GM21515 (cell line): ENCODE data around the gene PRKCH.
"Not testable (repeated sequence)": the region's sequence is repeated elsewhere in the genome, so short reads cannot be mapped to it uniquely, and the experiment has no call there.

Experiments used
- ATAC-seq: cut with Tn5 transposase; IDR thresholded peaks from one replicate; pipeline ENCODE4 v1.9.1; 2021; ENCODE audit not compliant: unreplicated experiment

The PRKCH gene

DNA sequence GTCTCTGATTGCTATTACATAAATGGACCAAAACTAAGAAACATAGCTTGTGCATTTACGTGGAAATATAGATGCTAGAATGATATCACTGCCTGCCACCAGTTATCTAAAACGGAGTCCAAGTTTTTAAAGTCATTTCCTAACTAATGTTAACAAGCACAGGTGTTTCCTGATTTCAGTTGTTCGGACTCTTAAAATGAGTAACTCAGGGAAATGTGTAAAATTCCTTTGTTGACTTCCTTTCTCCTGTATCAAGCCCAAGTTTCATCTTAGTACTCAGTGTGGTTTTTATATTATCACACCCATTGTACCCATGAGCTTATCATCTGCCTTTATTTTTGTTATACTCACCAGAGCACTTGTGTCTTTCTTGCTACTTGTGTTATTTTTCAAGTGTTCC lies 13.2 kb upstream of the PRKCH start:
- no peak for ATAC-seq

DNA sequence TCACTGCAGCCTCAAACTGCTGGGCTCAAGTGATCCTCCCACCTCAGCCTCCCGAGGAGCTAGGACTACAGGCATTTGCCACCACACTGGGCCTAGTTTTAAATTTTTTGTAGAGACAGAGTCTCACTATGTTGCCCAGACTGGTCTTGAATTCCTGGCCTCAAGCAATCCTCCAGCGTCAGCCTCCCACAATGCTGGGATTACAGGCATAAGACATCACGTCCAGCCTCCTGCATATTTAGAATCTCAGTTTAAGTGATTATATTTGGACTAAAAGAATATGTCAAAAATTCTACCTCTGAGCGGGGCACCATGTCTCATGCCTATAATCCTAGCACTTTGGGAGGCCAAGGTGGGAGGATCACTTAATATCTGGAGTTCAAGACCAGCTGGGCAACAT lies 12.7 kb upstream of the PRKCH start:
- ATAC-seq: not testable (repeated sequence)

DNA sequence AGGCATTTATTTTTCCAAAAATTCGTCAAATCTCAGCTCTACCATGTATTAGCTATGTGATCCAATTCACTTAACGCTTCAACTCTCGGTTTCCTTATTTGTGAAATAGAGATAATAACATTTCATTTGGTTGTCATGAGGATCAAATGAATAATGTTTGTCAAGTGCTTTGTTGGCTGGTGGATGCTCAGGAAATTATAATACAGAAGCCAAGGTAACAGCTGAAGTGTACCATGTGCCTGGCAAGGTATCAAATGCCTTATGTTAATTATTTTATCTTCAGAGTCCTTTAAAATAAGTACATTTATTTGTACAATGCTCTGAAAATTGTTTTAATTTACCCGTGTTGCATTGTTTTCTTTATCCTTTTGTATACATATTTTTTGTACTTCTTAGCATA lies 6.1 kb upstream of the PRKCH start:
- no peak for ATAC-seq

DNA sequence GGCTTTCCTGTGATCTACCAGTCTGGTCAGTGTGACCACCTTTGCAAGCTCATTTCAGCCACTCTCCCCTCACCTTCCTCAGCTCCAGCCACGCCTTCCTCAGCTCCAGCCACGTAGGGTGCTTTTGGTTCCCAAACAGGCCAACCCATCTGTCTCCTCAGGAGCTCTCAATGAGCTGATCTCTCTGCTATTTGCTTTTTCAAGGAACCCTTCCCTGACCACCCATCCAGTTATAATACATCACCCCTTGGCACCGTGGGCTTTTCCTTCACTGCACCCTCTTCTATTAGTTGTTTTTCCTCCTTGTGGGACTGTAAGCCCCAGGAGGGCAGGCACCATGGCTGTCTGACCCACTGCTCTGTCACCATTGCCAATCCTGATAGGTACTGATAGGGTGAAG lies 2.3 kb upstream of the PRKCH start:
- no peak for ATAC-seq

DNA sequence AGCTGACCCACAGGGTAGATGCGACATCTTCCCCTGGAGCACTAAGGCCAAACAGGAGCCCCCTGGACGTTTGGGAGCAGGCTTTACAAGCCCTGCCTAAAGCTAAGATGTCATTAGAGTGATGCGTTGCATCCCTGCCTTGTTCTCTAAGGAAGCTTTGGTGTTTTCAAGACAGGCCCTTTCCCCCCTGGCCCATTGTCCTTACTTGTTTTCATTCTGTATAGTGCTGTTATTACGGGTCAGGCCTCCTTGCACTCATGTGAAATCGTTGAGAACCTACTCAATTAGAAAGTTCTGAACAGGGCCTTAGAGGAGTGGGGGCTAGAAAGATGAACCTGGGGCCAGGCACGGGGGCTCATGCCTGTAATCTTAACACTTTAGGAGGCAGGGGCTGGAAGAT lies 1.7 kb upstream of the PRKCH start:
- no peak for ATAC-seq

DNA sequence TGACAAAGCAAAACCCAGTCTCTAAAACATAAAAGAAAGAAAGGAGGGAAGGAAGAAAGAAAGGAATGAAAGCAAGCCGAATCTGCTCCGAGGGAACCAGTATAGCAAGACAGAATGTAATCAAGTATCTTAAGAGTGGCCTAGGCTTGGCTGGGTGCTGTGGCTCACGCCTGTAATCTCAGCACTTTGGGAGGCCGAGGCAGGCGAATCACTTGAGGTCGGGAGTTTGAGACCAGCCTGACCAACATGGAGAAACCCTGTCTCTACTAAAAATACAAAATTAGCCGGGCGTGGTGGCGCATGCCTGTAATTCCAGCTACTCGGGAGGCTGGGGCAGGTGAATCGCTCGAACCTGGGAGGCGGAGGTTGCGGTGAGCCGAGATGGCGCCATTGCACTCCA lies 1.2 kb upstream of the PRKCH start:
- not testable (repeated sequence) for ATAC-seq

DNA sequence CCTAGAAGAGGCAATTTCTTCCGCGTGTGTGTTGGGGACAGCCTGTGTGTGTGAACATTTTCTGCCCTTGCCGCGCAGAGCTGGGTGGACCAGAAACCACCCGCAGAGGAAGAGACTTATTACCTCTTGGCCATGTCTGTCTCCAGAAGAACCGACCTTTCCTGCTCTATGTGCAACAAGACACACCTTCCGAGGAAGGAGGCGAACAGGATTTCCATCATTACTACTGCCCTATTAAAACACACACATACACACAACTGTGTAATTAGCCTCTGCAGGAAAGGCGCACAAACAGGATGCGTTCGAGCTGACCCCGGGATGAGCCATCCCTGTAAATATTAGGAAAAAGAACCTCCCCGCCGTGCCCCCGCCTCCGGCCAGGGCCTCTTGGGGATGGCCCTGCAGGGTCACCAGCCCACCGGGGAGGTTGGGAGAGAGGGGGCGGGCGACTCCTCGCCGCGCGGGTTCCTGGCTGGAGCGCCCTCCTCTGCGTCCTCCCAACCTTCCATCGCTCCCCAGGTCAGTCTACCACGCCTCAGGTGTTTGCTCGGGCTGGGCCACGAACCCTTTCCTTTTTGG lies 484 bp upstream of the PRKCH start:
- ATAC-seq: no peak

DNA sequence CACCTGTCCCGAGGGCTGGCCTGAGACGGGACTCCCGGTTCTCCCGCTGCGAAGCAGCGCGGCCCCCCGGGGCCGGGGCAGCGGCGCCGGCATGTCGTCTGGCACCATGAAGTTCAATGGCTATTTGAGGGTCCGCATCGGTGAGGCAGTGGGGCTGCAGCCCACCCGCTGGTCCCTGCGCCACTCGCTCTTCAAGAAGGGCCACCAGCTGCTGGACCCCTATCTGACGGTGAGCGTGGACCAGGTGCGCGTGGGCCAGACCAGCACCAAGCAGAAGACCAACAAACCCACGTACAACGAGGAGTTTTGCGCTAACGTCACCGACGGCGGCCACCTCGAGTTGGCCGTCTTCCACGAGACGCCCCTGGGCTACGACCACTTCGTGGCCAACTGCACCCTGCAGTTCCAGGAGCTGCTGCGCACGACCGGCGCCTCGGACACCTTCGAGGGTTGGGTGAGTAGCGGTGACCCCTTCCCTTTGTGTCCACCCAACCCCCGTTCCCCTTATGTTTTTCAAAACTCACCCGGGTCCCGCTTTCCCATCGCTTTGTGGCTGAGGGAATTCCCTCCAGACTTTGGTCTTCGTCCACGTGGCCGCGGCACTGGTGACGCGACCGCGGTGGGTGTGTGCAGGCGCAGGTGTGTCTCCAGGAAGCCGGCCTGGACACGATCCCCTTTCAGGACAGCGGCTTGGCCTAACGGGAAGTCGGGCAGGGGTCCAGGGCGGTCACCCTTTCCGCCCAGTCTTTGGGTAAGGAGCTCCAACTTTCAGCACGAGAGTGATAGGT lies 826 bp downstream of the PRKCH start:
- no peak for ATAC-seq

DNA sequence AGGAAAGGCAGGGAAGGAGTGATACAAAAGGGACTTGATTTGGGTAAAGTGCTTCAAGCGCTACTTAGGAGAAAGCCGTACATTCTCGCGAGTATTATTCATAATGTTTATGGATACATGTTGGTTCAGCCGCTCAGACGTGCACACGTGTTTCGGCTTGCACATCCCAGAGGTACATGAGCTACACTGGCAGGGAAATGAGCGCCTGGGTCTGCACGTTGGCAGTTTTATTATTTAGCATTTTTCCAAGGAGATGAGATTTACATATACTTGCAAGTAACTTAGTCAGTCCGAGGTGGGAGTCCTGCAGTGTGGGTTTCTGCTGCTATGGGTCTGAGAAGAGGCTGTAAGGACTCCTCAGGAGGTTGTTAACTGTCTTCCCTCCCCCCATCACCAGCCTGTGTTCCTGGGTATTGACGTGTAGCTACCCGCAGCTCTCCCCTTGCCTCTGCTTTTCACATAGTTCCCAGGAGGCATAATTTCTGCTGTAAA lies 1.5 kb downstream of the PRKCH start:
- no peak for ATAC-seq

DNA sequence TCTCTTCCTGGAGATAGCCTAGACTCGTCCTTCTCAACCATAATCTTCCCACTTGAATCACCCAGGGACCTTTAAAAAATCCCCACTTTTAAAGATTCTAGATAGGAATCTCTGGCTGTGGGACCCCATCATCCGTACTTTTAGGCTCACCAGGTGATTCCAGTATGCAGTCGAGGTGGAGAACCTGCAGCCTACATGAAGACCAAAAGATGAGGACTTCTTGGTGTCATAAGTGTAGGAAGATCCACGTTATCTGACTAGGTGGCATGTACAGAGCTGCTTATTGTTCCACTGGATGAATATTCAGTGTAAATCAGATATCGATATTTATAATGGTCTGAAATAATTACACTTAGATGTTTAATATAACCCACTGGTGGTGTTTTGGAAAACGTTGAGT lies 2.6 kb downstream of the PRKCH start:
- no peak for ATAC-seq

DNA sequence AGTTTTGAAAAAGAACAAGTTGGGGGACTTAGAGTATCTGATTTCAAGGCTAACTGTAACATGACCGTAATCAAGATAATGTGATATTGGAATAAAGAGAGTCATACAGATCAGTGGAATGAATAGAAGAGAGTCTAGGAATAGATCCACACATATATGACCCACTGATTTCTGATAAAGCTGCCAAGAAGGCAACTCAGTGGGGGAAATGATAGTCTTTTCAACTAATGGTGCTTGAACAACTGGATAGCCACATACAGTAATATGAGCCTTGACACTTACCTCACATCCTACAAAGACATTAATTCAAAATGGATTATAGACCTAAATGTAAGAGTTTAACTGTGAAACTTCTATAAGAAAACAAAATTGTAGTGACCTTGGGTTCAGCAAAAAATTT lies 3.8 kb downstream of the PRKCH start:
- no peak for ATAC-seq

DNA sequence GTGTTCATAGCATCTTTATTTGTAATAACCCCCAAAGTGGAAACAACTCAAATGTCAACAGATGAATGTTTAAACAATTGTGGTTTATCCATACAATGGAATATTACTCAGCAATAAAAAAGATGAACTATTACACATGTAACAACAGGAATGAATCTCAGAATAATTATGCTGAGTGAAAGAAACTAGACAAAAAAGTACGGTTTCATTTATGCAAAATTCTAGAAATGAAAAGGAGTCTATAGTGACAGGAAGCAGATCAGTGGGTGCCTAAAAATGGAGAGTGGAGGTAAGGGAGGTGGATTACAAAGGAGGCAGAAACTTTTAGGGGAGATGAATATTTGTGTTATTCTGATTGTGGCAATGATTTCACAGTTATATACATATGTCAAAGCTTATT lies 4.8 kb downstream of the PRKCH start:
- no peak for ATAC-seq

DNA sequence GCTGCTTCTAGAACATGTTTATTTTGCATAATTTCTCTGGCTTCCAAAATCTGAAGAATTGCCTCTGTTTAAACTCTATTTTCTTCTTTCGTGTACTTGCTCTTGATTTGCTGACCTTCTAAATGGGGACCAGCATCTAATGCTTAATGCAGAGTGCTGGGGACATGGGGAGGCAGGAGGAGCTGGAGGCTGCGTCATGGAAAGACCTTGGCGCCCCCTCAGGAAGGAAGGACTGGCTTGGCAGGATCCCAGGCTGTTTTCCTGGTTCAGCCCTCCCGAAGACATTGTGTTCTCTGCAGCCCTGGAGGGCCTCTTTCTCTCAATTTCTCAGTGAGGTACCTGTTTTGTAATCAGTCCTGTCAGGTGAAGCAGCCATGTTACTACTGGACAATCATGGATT lies 5.5 kb downstream of the PRKCH start:
- no peak for ATAC-seq

DNA sequence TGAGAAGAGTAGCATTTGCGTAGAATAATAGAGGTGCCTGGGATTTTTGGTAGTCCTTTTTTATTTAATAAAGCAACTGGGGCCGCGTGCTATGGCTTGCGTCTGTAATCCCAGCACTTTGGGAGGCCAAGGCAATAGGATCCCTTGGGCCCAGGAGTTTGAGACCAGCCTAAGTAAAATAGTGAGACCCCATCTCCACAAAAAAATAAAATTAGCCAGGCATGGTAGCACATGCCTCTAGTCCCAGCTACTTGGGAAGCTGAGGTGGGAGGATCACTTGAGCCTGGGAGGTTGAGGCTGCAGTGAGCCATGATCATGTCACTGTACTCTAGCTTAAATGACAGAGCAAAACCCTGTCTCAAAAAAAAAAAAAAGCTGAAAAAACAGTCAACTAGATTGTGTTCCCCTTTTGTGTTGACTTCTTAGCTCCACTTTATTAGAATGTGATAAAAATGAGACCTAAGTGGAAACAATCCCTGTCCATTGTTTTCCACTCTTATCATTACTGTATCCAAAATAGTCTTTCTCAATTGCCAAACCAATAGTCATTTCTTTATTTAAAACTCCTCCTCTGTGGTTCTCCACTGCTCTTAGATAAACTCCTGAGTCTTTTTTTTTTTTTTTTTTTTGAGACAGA lies 7.4 kb downstream of the PRKCH start:
- ATAC-seq: no peak

DNA sequence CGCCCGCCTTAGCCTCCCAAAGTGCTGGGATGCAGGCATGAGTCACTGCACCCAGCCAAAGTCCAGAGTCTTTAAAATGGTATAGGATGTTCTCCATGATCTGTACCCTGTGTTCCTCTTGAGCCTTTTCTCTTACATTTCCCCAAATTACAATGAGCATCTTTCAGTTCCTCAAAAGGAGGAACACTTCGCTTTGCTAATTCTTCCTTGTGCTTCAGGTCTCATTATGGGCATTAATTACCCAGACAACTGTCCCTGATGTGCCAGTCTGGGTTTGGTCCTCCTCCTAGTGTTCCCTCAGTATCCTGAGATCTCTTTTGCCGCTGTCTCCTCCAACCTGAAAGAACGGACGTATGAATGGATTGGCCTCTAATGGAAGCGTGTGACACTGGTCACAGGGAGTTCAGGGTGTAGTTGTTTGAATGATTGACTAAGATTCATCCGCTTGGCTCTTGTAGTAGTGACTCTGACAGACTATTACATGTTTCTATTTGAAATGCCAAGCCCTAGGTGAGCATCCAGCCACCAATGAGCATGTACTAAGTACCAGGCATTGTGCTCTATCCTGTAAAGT lies 8.2 kb downstream of the PRKCH start:
- no peak for ATAC-seq

DNA sequence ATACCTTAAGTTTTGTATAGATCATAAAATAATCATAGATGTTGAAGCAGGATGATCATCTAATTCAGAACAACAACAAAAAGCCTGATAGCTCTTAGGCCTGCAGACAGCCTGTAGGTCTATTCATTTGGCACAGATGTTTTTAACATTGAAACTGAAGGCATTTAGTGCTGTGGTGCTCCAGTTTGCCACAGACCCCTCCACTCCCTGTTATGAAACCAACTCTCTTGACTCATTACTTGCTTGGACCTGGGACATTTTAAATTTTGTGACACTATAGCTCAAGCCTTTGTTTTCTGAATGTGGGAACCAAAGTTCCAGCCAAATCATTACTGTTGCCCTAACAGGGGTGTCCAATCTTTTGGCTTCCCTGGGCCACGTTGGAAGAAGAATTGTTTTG lies 9.1 kb downstream of the PRKCH start:
- no peak for ATAC-seq

DNA sequence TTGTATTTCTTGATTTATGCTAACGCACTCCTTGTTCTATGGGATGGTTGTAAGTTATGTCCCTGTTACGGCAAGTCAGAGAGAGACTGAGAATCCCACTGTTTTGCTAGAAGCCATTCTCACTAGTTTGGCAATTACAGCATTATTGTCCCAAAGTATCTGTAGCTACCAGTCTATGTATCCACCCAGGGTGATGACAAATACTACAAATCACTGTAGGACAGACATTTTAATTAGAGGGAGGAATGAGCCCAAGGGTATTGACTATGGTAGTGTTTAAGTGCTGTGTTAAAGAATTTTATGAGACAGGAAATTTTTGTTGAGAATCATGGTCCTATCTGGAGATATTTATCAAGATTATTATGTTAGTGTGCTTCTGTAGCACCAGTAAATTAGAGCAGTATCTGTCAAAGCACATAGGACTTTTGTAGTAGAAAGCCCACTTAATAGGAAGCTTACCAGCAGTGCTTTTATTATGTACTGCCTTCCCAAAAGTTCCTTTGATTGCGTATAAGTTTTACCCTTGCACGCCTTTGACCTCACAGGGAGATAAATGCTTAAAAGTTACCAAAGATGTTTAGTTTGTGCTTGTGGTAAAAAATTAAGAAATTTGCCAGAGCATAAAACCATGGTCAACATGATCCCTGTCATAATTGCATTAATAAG lies 10.7 kb downstream of the PRKCH start:
- ATAC-seq: no peak

DNA sequence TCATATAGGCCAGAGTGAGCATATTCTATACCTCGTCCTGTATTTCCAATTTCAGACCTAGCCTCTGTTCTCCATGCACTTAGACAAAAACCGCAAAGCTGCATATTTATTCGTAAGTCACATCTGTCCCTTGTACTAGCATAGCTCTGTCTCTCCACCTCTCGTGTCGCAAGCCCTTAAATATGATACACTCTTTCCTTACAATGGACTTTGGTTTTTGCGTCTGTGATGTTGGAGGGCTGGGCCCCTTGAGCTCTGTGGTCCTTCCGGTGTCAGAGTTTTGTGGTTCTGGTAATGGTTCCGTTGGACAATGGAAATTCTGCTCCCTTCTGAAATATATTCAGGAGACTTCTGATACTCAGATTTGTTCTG lies 11.3 kb downstream of the PRKCH start:
- no peak for ATAC-seq

DNA sequence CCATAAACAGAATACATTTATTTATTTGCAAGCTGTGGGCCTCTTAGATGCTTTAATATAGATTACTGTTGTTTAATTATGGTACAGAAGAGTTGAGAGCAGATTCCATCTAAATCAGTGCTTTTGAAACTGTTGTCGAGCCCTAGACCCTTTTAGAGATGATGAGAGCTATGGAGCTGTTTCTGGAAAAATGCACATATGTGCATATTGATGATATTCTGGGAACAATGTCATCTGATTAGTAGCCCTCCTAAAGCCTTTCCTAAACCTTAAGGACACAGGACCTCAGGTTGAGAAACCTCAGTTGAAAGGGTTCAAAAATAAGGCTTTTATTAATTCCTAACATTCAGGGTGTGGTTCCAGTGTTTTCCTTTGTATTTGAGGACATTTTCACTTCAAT lies 11.7 kb downstream of the PRKCH start:
- ATAC-seq: no peak

DNA sequence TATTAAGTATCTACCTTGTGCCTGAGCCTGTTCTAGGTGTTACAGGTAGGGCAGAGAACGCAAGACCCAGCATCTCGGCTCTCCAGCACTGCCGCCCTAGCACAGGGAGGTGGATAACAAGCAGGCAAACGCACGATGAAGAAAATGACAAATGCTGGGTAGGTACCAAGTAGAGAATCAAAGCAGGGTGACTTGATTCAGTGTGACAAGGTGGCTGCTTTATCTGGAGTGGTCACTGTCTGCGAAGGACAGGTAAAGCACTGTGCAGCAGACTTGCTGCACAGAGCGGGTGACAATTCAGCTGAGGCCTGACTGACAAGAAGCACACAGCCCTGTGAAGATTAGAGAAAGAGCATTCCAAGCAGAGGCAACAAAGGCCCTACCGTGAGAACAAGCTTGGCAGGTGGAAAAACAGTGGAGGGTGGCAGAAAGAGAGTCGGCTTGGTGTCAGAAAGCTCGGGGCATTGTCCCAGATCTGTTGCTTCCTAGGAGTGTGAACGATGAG lies 12.9 kb downstream of the PRKCH start:
- no peak for ATAC-seq

DNA sequence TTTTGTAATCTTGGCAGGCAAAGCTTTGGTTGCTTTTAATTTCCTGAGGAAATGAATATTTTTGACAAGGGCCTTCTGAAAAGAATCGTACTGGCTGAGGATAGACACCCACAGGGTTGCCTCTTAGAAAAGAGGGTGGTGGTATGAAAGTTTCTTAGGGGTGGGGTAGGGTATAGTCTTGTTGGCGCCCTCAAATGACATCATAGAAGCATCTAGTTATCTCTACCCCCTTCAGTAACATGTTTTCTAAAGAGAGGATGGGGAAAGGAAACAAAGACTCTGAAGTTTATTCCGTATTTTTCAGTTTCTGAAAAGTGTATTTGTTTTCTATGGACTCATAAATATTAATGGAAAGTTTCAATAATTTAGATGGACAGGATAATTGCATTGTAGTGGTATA lies 13.7 kb downstream of the PRKCH start:
- ATAC-seq: no peak
